HL-60 (cell line): Measurements from ENCODE around the gene ERRFI1.

Source experiments
- DNase-seq, 2 experiments: peaks; one replicate each; pipeline ENCODE4 v3.0.0-alpha.2; 2010 to 2020; ENCODE audit warnings: low read depth in 1 of 2, low spot score in 1 of 2
- H3K27ac ChIP-seq: fragments of 250-450 bp; sonication (Bioruptor Pico); replicated peaks from 2 replicates; pipeline ENCODE4 v1.5.1; 2020; ENCODE audit warnings: mild to moderate bottlenecking, moderate library complexity
- H3K27me3 ChIP-seq: fragments of 250-450 bp; sonication (Bioruptor Pico); 2 replicates; pipeline ENCODE4 v1.5.1; 2021; ENCODE audit warnings: mild to moderate bottlenecking, moderate library complexity; ENCODE audit not compliant: insufficient read depth, poor library complexity, severe bottlenecking
- H3K4me3 ChIP-seq: replicated peaks from 2 replicates; pipeline ENCODE4 v1.5.1; 2011; ENCODE audit warnings: mild to moderate bottlenecking, control low read depth, low read length; ENCODE audit not compliant: insufficient read depth
- GABPA ChIP-seq: IDR thresholded peaks from 2 replicates; pipeline ENCODE4 v1.6.1; 2012; ENCODE audit warnings: low read depth
- POLR2AphosphoS5 ChIP-seq: IDR thresholded peaks from 2 replicates; pipeline ENCODE4 v1.6.1; 2012; ENCODE audit warnings: low read depth
- SPI1 ChIP-seq: IDR thresholded peaks from 2 replicates; pipeline ENCODE4 v1.6.1; 2012; ENCODE audit warnings: low read depth, mild to moderate bottlenecking, borderline replicate concordance
- TF ChIP-seq, protein P1 (sequence below): IDR thresholded peaks from one replicate; pipeline ENCODE4 v1.5.1; 2011; ENCODE audit warnings: low read length, control low read depth, inconsistent platforms; ENCODE audit not compliant: insufficient read depth
- TF ChIP-seq, protein P2 (sequence below): IDR thresholded peaks from 2 replicates; pipeline ENCODE4 v1.6.1; 2012; ENCODE audit warnings: low read depth; ENCODE audit not compliant: insufficient replicate concordance

Gene ERRFI1

DNA sequence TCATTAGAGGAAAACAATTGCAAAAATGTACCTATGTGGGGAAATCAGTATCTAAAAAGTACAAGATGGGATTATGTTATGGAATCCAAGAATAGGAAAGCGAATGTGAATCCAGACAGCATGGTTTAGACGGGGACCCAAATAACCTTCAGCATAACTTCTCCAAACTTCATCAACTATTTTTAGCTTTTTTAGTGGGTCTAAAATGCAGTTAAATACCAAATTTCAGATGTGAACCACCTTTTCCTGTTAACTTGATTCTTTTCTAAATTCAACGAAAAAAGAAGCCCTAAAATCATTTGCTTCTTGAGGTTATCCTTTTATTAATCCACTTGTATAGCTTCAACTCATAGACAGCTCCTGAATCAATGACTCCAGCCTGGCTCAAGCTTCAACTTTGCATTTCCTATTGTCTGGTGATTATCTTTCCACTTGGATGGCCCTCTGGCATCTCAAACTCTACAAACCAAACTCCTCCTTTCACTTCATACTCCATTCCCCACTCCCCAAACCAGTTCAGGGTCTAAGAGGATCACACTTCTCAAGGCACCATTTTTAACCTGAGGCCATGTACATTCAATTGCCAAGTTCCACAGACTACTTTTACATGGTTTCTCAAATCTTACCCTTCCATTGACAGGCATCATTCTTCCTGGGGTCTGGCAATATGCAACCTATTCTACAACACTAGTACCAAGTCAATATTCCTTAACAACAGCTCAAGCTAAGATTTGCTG lies 7.4 kb downstream of the ERRFI1 start:
- H3K4me3 ChIP-seq, result no peak overlapping the region
- peaks cover 10% of the 10 kb centered on the region for H3K27me3 ChIP-seq
- H3K27ac ChIP-seq, result no peak overlapping the region
- TF ChIP-seq GABPA (no peak), SPI1 (no peak), POLR2AphosphoS5 (no peak)
- TF ChIP-seq, protein P1, sequence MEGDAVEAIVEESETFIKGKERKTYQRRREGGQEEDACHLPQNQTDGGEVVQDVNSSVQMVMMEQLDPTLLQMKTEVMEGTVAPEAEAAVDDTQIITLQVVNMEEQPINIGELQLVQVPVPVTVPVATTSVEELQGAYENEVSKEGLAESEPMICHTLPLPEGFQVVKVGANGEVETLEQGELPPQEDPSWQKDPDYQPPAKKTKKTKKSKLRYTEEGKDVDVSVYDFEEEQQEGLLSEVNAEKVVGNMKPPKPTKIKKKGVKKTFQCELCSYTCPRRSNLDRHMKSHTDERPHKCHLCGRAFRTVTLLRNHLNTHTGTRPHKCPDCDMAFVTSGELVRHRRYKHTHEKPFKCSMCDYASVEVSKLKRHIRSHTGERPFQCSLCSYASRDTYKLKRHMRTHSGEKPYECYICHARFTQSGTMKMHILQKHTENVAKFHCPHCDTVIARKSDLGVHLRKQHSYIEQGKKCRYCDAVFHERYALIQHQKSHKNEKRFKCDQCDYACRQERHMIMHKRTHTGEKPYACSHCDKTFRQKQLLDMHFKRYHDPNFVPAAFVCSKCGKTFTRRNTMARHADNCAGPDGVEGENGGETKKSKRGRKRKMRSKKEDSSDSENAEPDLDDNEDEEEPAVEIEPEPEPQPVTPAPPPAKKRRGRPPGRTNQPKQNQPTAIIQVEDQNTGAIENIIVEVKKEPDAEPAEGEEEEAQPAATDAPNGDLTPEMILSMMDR, result no peak
- TF ChIP-seq, protein P2, sequence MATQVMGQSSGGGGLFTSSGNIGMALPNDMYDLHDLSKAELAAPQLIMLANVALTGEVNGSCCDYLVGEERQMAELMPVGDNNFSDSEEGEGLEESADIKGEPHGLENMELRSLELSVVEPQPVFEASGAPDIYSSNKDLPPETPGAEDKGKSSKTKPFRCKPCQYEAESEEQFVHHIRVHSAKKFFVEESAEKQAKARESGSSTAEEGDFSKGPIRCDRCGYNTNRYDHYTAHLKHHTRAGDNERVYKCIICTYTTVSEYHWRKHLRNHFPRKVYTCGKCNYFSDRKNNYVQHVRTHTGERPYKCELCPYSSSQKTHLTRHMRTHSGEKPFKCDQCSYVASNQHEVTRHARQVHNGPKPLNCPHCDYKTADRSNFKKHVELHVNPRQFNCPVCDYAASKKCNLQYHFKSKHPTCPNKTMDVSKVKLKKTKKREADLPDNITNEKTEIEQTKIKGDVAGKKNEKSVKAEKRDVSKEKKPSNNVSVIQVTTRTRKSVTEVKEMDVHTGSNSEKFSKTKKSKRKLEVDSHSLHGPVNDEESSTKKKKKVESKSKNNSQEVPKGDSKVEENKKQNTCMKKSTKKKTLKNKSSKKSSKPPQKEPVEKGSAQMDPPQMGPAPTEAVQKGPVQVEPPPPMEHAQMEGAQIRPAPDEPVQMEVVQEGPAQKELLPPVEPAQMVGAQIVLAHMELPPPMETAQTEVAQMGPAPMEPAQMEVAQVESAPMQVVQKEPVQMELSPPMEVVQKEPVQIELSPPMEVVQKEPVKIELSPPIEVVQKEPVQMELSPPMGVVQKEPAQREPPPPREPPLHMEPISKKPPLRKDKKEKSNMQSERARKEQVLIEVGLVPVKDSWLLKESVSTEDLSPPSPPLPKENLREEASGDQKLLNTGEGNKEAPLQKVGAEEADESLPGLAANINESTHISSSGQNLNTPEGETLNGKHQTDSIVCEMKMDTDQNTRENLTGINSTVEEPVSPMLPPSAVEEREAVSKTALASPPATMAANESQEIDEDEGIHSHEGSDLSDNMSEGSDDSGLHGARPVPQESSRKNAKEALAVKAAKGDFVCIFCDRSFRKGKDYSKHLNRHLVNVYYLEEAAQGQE, result no peak
- DNase-seq, result no peak

DNA sequence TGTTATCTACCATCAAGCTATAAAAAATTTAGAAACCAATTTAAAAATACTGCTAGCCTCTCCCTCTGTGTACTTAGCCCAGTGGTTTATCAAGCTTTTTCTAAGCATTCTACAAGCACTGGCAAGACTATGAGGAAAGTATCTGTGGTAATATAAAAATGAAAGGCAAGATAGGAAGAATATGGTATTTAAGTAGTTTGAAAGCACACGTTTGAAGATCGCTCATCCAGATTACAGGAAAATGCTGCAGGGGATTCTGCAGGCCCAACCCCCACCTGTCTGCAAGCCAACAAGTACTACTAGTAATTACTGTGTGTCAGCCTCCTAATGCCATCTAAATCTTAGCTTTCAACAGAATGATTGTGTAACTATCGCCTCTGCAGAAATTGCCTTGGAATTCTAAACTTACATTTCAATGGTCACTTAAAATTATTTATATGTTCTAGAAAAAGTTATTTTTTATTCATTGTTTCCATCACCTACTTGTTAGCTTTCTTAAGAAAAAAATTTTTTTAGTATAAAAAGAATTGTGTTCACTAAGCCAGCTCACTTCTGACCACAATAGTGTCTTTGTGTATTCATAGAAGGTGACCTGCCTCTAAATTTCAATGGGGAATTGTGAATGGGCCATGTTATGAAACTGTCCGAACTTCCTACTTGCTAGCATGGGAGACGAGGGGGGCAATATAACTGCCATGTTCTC lies 8.5 kb downstream of the ERRFI1 start:
- Histone ChIP-seq H3K27ac (no peak overlapping the region), H3K4me3 (no peak overlapping the region), H3K27me3 (peaks cover 8% of the 10 kb centered on the region)
- no peak for DNase-seq
- TF ChIP-seq, protein P2, result no peak
- no peak for TF ChIP-seq GABPA
- TF ChIP-seq, protein P1, result no peak
- no peak for TF ChIP-seq POLR2AphosphoS5
- no peak for TF ChIP-seq SPI1

DNA sequence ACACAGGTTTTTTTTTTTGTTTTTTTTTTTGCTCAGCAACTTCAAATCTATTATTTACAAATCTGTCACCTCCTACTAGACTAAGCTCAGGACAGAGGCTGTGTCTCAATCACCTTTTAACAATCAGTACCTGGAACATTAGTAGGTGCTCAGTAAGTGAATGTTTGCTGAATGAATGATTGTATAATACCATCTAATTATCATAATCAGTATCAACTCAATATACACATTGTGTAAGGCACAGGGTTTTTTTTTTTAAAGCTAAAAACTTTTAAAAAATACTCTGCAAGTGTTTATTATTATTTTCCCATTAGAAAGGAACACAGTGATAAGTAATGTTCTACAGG lies 9.2 kb downstream of the ERRFI1 start:
- TF ChIP-seq SPI1, result no peak
- TF ChIP-seq, protein P2, result no peak
- TF ChIP-seq POLR2AphosphoS5, result no peak
- TF ChIP-seq GABPA, result no peak
- TF ChIP-seq, protein P1, result no peak
- Histone ChIP-seq H3K4me3 (no peak overlapping the region), H3K27ac (no peak overlapping the region), H3K27me3 (peaks cover 3% of the 10 kb centered on the region)
- DNase-seq, result no peak
